Measurements from ENCODE around the gene CDIPT. TPM values are rescaled to one million over a fixed set of nuclear protein-coding genes. Genes with fewer than 3 reads are reported as not detected.
A peak's percentile ranks its signal among the peaks of the same experiment; 100 is the strongest.

The CDIPT gene
- total RNA-seq, 1 donor from 2014 or later, result 75.4 TPM

GRCh38 chr16:29848420-29849297, 14.4 kb downstream of the CDIPT start:
- ATAC-seq (peak; percentile 73 to 86), DNase-seq (peak; percentile 85)
- Histone ChIP-seq H3K4me3 (no peak overlapping the region), H3K27me3 (ENCODE audit: low read depth) (no peaks in the 10 kb centered on the region), H3K9me3 (no peaks in the 10 kb centered on the region), H3K36me3 (peaks cover 49% of the 10 kb centered on the region), H3K27ac (no peak overlapping the region), H3K4me1 (peaks cover 23% of the 10 kb centered on the region)
- intact Hi-C loops (cut with DNase I), result no loop called here
- TF ChIP-seq, protein P1, sequence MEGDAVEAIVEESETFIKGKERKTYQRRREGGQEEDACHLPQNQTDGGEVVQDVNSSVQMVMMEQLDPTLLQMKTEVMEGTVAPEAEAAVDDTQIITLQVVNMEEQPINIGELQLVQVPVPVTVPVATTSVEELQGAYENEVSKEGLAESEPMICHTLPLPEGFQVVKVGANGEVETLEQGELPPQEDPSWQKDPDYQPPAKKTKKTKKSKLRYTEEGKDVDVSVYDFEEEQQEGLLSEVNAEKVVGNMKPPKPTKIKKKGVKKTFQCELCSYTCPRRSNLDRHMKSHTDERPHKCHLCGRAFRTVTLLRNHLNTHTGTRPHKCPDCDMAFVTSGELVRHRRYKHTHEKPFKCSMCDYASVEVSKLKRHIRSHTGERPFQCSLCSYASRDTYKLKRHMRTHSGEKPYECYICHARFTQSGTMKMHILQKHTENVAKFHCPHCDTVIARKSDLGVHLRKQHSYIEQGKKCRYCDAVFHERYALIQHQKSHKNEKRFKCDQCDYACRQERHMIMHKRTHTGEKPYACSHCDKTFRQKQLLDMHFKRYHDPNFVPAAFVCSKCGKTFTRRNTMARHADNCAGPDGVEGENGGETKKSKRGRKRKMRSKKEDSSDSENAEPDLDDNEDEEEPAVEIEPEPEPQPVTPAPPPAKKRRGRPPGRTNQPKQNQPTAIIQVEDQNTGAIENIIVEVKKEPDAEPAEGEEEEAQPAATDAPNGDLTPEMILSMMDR (IDR thresholded peaks at IDR 0.05), result peak; percentile 94

DNA sequence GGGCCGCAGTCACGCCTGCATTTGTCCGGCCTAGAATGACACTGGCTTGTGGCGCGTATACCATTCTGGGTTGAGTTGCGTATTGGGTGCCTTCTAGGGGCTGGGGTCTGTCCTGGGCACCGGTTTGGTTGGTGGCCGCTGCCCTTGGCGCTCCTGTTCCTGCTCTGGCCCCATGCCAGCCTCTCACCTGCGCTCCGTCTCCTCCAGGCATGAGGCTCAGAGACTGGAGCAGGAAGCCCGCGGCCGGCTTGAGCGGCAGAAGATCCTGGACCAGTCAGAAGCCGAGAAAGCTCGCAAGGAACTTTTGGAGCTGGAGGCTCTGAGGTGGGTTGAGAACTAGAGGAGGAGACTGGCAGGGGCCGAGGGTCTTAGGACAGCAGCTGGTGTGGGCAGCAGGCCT, 17.4 kb downstream of the CDIPT start:
- Histone ChIP-seq H3K9me3 (no peaks in the 10 kb centered on the region), H3K4me1 (peaks cover 23% of the 10 kb centered on the region), H3K36me3 (peaks cover 77% of the 10 kb centered on the region), H3K27ac (peak overlapping the region; percentile 24), H3K27me3 (ENCODE audit: low read depth) (no peaks in the 10 kb centered on the region), H3K4me3 (no peak overlapping the region)
- intact Hi-C loops (cut with DNase I), result no loop called here
- TF ChIP-seq, protein P1 (IDR thresholded peaks at IDR 0.05), result no peak
- peak in 1 of 2 donors; percentile 27 for ATAC-seq
- peak; percentile 69 for DNase-seq

DNA sequence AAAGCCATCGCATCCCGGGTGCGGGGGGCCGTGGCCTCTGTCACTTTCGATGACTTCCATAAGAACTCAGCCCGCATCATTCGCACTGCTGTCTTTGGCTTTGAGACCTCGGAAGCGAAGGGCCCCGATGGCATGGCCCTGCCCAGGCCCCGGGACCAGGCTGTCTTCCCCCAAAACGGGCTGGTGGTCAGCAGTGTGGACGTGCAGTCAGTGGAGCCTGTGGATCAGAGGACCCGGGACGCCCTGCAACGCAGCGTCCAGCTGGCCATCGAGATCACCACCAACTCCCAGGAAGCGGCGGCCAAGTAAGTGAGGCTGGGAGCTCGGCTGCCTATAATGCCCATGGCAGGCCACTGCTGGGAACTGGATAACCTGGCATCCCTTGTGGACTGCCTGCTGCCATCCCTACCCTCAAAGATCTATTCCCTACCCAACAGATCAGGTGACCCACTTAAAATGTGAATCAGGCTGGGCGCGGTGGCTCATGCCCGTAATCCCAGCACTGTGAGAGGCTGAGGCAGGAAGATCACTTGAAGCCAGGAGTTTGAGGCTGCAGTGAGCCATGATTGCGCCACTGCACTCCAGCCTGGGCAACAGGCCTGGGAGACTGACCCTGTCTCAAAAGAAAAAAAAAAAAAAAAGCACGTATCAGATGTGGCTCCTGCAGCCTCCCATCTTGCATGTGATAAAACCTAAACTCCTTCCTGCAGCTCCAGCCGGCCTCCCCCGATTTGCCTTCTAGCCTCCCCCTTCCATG, 18.3 kb downstream of the CDIPT start:
- TF ChIP-seq, protein P1 (IDR thresholded peaks at IDR 0.05), result no peak
- no peaks in the 10 kb centered on the region for H3K9me3 ChIP-seq
- ATAC-seq, result peak; percentile 63 to 76
- peaks cover 23% of the 10 kb centered on the region for H3K4me1 ChIP-seq
- peaks cover 86% of the 10 kb centered on the region for H3K36me3 ChIP-seq
- no peaks in the 10 kb centered on the region for H3K27me3 ChIP-seq (ENCODE audit: low read depth)
- H3K4me3 ChIP-seq, result no peak overlapping the region
- intact Hi-C loops (cut with DNase I), result no loop called here
- DNase-seq, result peak; percentile 73
- peak overlapping the region; percentile 36 for H3K27ac ChIP-seq

GRCh38 chr16:29843931-29844330, 19.1 kb downstream of the CDIPT start:
- DNase-seq, result no peak
- intact Hi-C loops (cut with DNase I), result no loop called here
- no peak for ATAC-seq
- peaks cover 94% of the 10 kb centered on the region for H3K36me3 ChIP-seq
- H3K4me1 ChIP-seq, result peaks cover 17% of the 10 kb centered on the region
- TF ChIP-seq, protein P1 (IDR thresholded peaks at IDR 0.05), result no peak
- no peak overlapping the region for H3K4me3 ChIP-seq
- H3K27ac ChIP-seq, result no peak overlapping the region
- no peaks in the 10 kb centered on the region for H3K9me3 ChIP-seq
- H3K27me3 ChIP-seq (ENCODE audit: low read depth), result no peaks in the 10 kb centered on the region

DNA sequence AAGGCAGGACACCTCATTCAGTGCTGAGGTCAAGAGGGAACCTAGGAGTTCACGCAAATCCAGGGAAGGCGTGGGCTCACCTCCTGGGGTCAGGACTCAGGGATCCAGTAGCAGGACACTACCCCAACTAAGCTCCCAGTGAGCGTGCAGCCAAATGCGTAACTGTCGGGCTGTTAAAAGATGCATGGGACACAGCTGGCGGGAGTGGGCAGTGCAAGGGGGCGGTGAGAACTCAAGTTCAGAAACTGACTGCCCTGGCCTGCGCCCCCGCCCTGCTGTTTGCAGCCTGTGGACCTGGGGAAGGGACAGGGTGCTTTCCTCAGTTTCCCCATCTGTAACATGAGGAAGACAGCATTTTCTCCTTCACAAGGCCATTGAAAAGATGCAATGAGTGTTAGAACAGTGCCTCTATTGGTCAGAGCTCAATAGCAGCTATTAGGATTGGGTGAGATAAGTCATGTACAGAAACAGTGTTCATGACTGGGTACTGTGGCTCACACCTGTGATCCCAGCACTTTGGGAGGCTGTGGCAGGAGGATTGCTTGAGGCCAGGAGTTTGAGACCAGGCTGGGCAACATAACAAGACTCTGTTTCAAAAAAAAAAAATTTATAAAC, 20.2 kb downstream of the CDIPT start:
- peaks cover 97% of the 10 kb centered on the region for H3K36me3 ChIP-seq
- H3K27me3 ChIP-seq (ENCODE audit: low read depth), result no peaks in the 10 kb centered on the region
- no peak for ATAC-seq
- DNase-seq, result no peak
- no peak overlapping the region for H3K4me3 ChIP-seq
- H3K4me1 ChIP-seq, result peaks cover 10% of the 10 kb centered on the region
- TF ChIP-seq, protein P1 (IDR thresholded peaks at IDR 0.05), result no peak
- intact Hi-C loops (cut with DNase I), result no loop called here
- H3K27ac ChIP-seq, result no peak overlapping the region
- H3K9me3 ChIP-seq, result no peaks in the 10 kb centered on the region
